ENCODE results near the gene CDCA8. TPM values are rescaled to one million over a fixed set of nuclear protein-coding genes. Genes with fewer than 3 reads are reported as not detected.

CDCA8 gene
- total RNA-seq (under 1 TPM; 0.19 to 0.79 (median 0.44) TPM), polyA plus RNA-seq (under 1 TPM; 0.28 to 0.57 TPM)

- TF ChIP-seq, protein P1, sequence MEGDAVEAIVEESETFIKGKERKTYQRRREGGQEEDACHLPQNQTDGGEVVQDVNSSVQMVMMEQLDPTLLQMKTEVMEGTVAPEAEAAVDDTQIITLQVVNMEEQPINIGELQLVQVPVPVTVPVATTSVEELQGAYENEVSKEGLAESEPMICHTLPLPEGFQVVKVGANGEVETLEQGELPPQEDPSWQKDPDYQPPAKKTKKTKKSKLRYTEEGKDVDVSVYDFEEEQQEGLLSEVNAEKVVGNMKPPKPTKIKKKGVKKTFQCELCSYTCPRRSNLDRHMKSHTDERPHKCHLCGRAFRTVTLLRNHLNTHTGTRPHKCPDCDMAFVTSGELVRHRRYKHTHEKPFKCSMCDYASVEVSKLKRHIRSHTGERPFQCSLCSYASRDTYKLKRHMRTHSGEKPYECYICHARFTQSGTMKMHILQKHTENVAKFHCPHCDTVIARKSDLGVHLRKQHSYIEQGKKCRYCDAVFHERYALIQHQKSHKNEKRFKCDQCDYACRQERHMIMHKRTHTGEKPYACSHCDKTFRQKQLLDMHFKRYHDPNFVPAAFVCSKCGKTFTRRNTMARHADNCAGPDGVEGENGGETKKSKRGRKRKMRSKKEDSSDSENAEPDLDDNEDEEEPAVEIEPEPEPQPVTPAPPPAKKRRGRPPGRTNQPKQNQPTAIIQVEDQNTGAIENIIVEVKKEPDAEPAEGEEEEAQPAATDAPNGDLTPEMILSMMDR (IDR thresholded peaks at IDR 0.05) = peak; percentile 27 to 60 (median 39)
- H3K27me3 ChIP-seq = no peaks in the 10 kb centered on the region
- intact Hi-C loops (cut with DNase I) = no loop called here
- H3K4me3 ChIP-seq = peak within 1 kb of the TSS; percentile 56 to 90 (median 70)
- no peaks in the 10 kb centered on the region for H3K36me3 ChIP-seq
- H3K4me1 ChIP-seq = peaks cover 6 to 15% (median 7%) of the 10 kb centered on the region in 3 donors
- FAIRE-seq = peak; percentile 41
- peak within 1 kb of the TSS; percentile 47 to 69 (median 58) for H3K27ac ChIP-seq
- 0% methylated on average over 51 to 54 of the region's 54 CpGs for WGBS, 2 donors
- peak; percentile 87 to 94 (median 90) for ATAC-seq
- peak; percentile 97 to 99 (median 98) for DNase-seq
- H3K9me3 ChIP-seq = no peaks in the 10 kb centered on the region
Measured at GRCh38 chr1:37692078-37692833, at the start of gene CDCA8. CDCA8 (plus strand) TSS chr1:37692516; CDS start chr1:37692691, 175 bp downstream.

GRCh38 chr1:37647281-37647680 lies 45.0 kb upstream of the CDCA8 start:
- intact Hi-C loops (cut with DNase I) = no loop called here
- Histone ChIP-seq H3K36me3 (no peaks in the 10 kb centered on the region), H3K4me3 (no peak overlapping the region), H3K27ac (no peak overlapping the region), H3K27me3 (no peaks in the 10 kb centered on the region), H3K9me3 (no peaks in the 10 kb centered on the region), H3K4me1 (no peaks in the 10 kb centered on the region)
- ATAC-seq (no peak), FAIRE-seq (no peak), DNase-seq (no peak)
- WGBS, 2 donors = 55 to 73% methylated on average over 7 of the region's 7 CpGs
- TF ChIP-seq, protein P1 (IDR thresholded peaks at IDR 0.05) = no peak

GRCh38 chr1:37650173-37650572 lies 42.1 kb upstream of the CDCA8 start:
- Histone ChIP-seq H3K4me1 (no peaks in the 10 kb centered on the region), H3K27ac (no peak overlapping the region), H3K27me3 (no peaks in the 10 kb centered on the region), H3K4me3 (no peak overlapping the region), H3K36me3 (no peaks in the 10 kb centered on the region), H3K9me3 (no peaks in the 10 kb centered on the region)
- no peak for DNase-seq
- WGBS, 2 donors = 51 to 70% methylated on average over 5 of the region's 5 CpGs
- ATAC-seq = no peak
- TF ChIP-seq, protein P1 (IDR thresholded peaks at IDR 0.05) = no peak
- FAIRE-seq = no peak
- intact Hi-C loops (cut with DNase I) = no loop called here

DNA sequence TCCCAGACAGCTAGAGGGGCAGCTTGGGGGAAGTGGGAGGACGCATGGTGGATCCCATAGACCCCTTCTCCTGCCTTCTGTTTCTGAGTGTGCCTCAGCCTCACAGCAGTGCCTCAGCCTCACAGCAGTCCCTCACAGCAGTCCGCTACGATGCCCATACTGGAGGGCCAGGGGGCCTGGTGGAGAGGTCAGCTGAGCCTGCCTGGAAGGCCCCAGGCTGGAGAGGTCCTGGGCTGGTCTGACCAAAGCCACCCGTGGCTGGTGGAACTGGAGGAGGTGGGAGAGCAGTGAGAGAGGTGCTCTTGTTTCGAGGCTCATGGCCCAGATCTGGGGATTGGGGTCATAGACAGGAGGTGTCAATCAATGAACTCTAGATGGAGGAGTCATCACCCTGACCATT lies 41.6 kb upstream of the CDCA8 start:
- WGBS, 2 donors = 68 to 72% methylated on average over 5 of the region's 5 CpGs
- intact Hi-C loops (cut with DNase I) = no loop called here
- TF ChIP-seq, protein P1 (IDR thresholded peaks at IDR 0.05) = no peak
- Histone ChIP-seq H3K9me3 (no peaks in the 10 kb centered on the region), H3K27me3 (no peaks in the 10 kb centered on the region), H3K36me3 (no peaks in the 10 kb centered on the region), H3K27ac (no peak overlapping the region), H3K4me1 (no peaks in the 10 kb centered on the region), H3K4me3 (no peak overlapping the region)
- ATAC-seq (no peak), FAIRE-seq (no peak), DNase-seq (no peak)

- Histone ChIP-seq H3K9me3 (no peaks in the 10 kb centered on the region), H3K27me3 (no peaks in the 10 kb centered on the region), H3K36me3 (no peaks in the 10 kb centered on the region), H3K27ac (no peak overlapping the region), H3K4me3 (no peak overlapping the region), H3K4me1 (no peaks in the 10 kb centered on the region)
- ATAC-seq = no peak
- intact Hi-C loops (cut with DNase I) = no loop called here
- 62 to 65% methylated on average over 10 of the region's 10 CpGs for WGBS, 2 donors
- TF ChIP-seq, protein P1 (IDR thresholded peaks at IDR 0.05) = no peak
- no peak for DNase-seq
- FAIRE-seq = no peak
Measured at GRCh38 chr1:37651803-37652202, 40.5 kb upstream of the CDCA8 start.

Measured in pancreas (tissue), 10 donors.